Liver (tissue), 3 donors: ENCODE results near the gene DBN1.

Experiments used
- ATF3 ChIP-seq: IDR thresholded peaks from 2 replicates; pipeline ENCODE4 v1.6.1; 2016; ENCODE audit warnings: antibody characterized with exemption
- CTCF ChIP-seq: fragments of 150-350 bp; IDR thresholded peaks from 2 replicates; pipeline ENCODE4 v1.5.1; 2017; ENCODE audit warnings: improper control_type of control experiment, low read depth, low read length; ENCODE audit not compliant: missing input control
- EGR1 ChIP-seq, 2 donors: IDR thresholded peaks; 2 replicates each; pipeline ENCODE4 v1.6.1; 2016 to 2018; ENCODE audit warnings: antibody characterized with exemption in 2 of 2, low read depth in 2 of 2
- FOXA1 ChIP-seq: IDR thresholded peaks from 2 replicates; pipeline ENCODE4 v1.6.1; 2016; ENCODE audit warnings: antibody characterized with exemption
- GABPA ChIP-seq, 2 donors: IDR thresholded peaks in 1 of 2; conservative IDR thresholded peaks in 1 of 2; 2 replicates each; pipeline ENCODE4 v1.6.1; 2016; ENCODE audit warnings: antibody characterized with exemption in 2 of 2, mild to moderate bottlenecking in 1 of 2, moderate library complexity in 1 of 2
- JUND ChIP-seq, 2 donors: IDR thresholded peaks; 2 replicates each; pipeline ENCODE4 v1.6.1; 2016; ENCODE audit warnings: antibody characterized with exemption in 2 of 2
- MAX ChIP-seq: IDR thresholded peaks from 2 replicates; pipeline ENCODE4 v1.6.1; 2016; ENCODE audit warnings: antibody characterized with exemption
- RAD21 ChIP-seq, 2 donors: IDR thresholded peaks; 2 replicates each; pipeline ENCODE4 v1.6.1; 2016; ENCODE audit warnings: antibody characterized with exemption in 2 of 2, mild to moderate bottlenecking in 2 of 2
- TAF1 ChIP-seq: conservative IDR thresholded peaks from 2 replicates; pipeline ENCODE4 v1.6.1; 2016; ENCODE audit warnings: antibody characterized with exemption, mild to moderate bottlenecking
- YY1 ChIP-seq: IDR thresholded peaks from 2 replicates; pipeline ENCODE4 v1.6.1; 2016; ENCODE audit warnings: antibody characterized with exemption, mild to moderate bottlenecking
- donor health status: healthy.
- donor health status: healthy.

GRCh38 chr5:177516601-177517568, 43.5 kb upstream of the DBN1 start, which contains the start of gene DDX41:
- TF ChIP-seq EGR1 (IDR thresholded peaks at IDR 0.05; ENCODE audit: low read depth in 2 of 2) = peak in 1 of 2 donors; percentile 81
- no peak for TF ChIP-seq CTCF
- peak in 1 of 2 donors; percentile 61 for TF ChIP-seq RAD21 (IDR thresholded peaks at IDR 0.05)
- no peak for TF ChIP-seq TAF1
- no peak for TF ChIP-seq MAX
- TF ChIP-seq JUND (IDR thresholded peaks at IDR 0.05) = peak in 1 of 2 donors; percentile 15
- TF ChIP-seq ATF3 = no peak
- peak; percentile 98 for TF ChIP-seq YY1
- peak; percentile 56 for TF ChIP-seq FOXA1
- peak in 1 of 2 donors; percentile 89 for TF ChIP-seq GABPA (IDR thresholded peaks at IDR 0.05 in 1 of 2, conservative IDR thresholded peaks at IDR 0.05 in 1 of 2)
